Measurements from ENCODE around the gene UBE4A. TPM values are rescaled to one million over a fixed set of nuclear protein-coding genes. Genes with fewer than 3 reads are reported as not detected.

UBE4A gene
- total and polyA plus RNA-seq, 2 donors (not counting 3 experiments of a cell fraction or from before 2014, with no cell fraction given): 13.3 to 40.2 TPM

DNA sequence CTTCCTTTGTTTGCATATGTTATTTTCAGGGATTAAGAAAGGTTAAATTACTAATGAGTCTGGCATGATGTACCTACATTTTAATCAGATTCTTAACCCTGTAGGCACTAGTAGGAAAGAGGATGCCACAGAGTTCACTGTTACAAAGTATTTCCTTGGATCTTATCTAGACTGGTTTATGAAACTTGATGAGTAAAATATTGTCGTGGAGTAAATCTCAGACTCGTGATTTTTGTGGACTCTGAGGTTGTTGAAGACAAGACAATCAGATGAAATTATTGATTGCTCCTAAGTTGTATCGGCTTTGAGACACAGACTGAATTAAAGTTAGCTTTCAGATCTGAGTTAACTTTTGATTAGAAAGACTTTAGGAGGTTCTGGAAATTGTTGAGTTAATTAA, 82.9 kb downstream of the UBE4A start:
- no peak overlapping the region for H3K27ac ChIP-seq (ENCODE audit: insufficient read depth, low read depth, low read length)
- no peak for TF ChIP-seq MYC (IDR thresholded peaks at IDR 0.05; ENCODE audit: low read depth, low read length)
- TF ChIP-seq, protein P1, sequence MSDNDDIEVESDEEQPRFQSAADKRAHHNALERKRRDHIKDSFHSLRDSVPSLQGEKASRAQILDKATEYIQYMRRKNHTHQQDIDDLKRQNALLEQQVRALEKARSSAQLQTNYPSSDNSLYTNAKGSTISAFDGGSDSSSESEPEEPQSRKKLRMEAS (IDR thresholded peaks at IDR 0.05; ENCODE audit: insufficient read depth, insufficient read length): no peak
- TF ChIP-seq POLR2A (IDR thresholded peaks at IDR 0.05; ENCODE audit: low read depth, low read length): no peak
- no peak for TF ChIP-seq EZH2 (IDR thresholded peaks at IDR 0.05; ENCODE audit: borderline replicate concordance, low read depth, low read length, severe bottlenecking)
- no peak for TF ChIP-seq GATA2 (IDR thresholded peaks at IDR 0.05; ENCODE audit: insufficient read depth, insufficient read length, low read depth, low read length)
- TF ChIP-seq, protein P2, sequence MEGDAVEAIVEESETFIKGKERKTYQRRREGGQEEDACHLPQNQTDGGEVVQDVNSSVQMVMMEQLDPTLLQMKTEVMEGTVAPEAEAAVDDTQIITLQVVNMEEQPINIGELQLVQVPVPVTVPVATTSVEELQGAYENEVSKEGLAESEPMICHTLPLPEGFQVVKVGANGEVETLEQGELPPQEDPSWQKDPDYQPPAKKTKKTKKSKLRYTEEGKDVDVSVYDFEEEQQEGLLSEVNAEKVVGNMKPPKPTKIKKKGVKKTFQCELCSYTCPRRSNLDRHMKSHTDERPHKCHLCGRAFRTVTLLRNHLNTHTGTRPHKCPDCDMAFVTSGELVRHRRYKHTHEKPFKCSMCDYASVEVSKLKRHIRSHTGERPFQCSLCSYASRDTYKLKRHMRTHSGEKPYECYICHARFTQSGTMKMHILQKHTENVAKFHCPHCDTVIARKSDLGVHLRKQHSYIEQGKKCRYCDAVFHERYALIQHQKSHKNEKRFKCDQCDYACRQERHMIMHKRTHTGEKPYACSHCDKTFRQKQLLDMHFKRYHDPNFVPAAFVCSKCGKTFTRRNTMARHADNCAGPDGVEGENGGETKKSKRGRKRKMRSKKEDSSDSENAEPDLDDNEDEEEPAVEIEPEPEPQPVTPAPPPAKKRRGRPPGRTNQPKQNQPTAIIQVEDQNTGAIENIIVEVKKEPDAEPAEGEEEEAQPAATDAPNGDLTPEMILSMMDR (IDR thresholded peaks at IDR 0.05; ENCODE audit: extremely low read depth in 1 of 2, insufficient read depth in 1 of 2, low read depth in 1 of 2, low read length in 2 of 2): no peak
- TF ChIP-seq FOS (IDR thresholded peaks at IDR 0.05; ENCODE audit: borderline replicate concordance, insufficient read depth, low read length): no peak
- no peak for TF ChIP-seq JUN (IDR thresholded peaks at IDR 0.05; ENCODE audit: borderline replicate concordance, insufficient read depth, insufficient read length, low read depth)
- no peak for TF ChIP-seq POLR2AphosphoS5 (IDR thresholded peaks at IDR 0.05; ENCODE audit: insufficient read depth, low read depth, low read length)
- no peaks in the 10 kb centered on the region for H3K9me3 ChIP-seq (replicated peaks; ENCODE audit: control insufficient read depth, insufficient read depth, low read length)
- no peaks in the 10 kb centered on the region for H3K36me3 ChIP-seq (ENCODE audit: control insufficient read depth in 2 of 2, extremely low read depth in 1 of 2, insufficient read depth in 2 of 2, low read length in 2 of 2)
- no peak overlapping the region for H2AFZ ChIP-seq (ENCODE audit: low read depth, low read length)
- peak overlapping the region; percentile 25 for H3K4me2 ChIP-seq (ENCODE audit: insufficient read depth, low read length)
- intact Hi-C loops (cut with micrococcal nuclease) (no loop called here), dilution Hi-C loops (cut with MboI; ENCODE audit: extremely low pct_ligation_motif_present, low sequenced_read_pairs) (no loop called here)
- no peak overlapping the region for H3K9ac ChIP-seq (replicated peaks; ENCODE audit: extremely low read depth, insufficient read depth, low read length)
- H4K20me1 ChIP-seq (replicated peaks; ENCODE audit: control insufficient read depth, extremely low read depth, insufficient read depth, low read length): peaks cover 39% of the 10 kb centered on the region
- H3K79me2 ChIP-seq (ENCODE audit: control insufficient read depth, insufficient read depth, low read length): peaks cover 97% of the 10 kb centered on the region
- FAIRE-seq (no peak), DNase-seq (ENCODE audit: low read depth, low spot score) (no peak)
- H3K9me1 ChIP-seq (replicated peaks; ENCODE audit: control insufficient read depth, extremely low read depth, insufficient read depth, low read length): no peaks in the 10 kb centered on the region
- ChIA-PET CTCF (interaction anchor here (1.2 kb wide), 1 partner anchor 11 kb away, joined by 4 read pairs; no protein-coding TSS in a partner anchor), POLR2A (no interaction called here)
- H3K4me3 ChIP-seq (replicated peaks in 1 of 3; ENCODE audit: insufficient read depth in 1 of 3, low read depth in 1 of 3, low read length in 3 of 3): no peak overlapping the region
- H3K27me3 ChIP-seq (ENCODE audit: control insufficient read depth in 2 of 2, insufficient read depth in 2 of 2, low read length in 2 of 2): no peaks in the 10 kb centered on the region
- BruUV-seq (replicated peaks): no TSS peak
- H3K4me1 ChIP-seq (ENCODE audit: control insufficient read depth, extremely low read depth, insufficient read depth, low read length): peaks cover 15% of the 10 kb centered on the region

Measured in endothelial cell of umbilical vein (primary cell).